Left lobe of liver (tissue), 2 donors: Measurements from ENCODE around the gene GPR84. TPM values are rescaled to one million over a fixed set of nuclear protein-coding genes. Genes with fewer than 3 reads are reported as not detected.
A peak's percentile ranks its signal among the peaks of the same experiment; 100 is the strongest.
"Not testable (repeated sequence)": the region's sequence is repeated elsewhere in the genome, so short reads cannot be mapped to it uniquely, and the experiment has no call there.

Experiments used
- ATAC-seq: fragments of 200-7000 bp; cut with Tn5 transposase; one replicate; pipeline ENCODE4 v1.9.1; 2020; ENCODE audit warnings: mild to moderate bottlenecking, moderate library complexity
- DNase-seq: peaks from one replicate; pipeline ENCODE4 v3.0.0-alpha.2; 2020; ENCODE audit warnings: low spot score
- total RNA-seq: library from RNA; stranded (reverse); gene quantifications from one replicate; pipeline ENCODE4 v1.2.1, GENCODE V29; 2021
- donor health status: DM: no; HTN: no; CAD: no; lungs with moderate emphysema.
- donor health status: DM: no; HTN: yes; CAD: no.

The GPR84 gene
- total RNA-seq, 1 donor from 2014 or later, result not detected

- DNase-seq (no peak), ATAC-seq (no peak)
Observed at GRCh38 chr12:54357506-54358190, 6.6 kb downstream of the GPR84 start.

- ATAC-seq, result no peak
- DNase-seq, result no peak
Observed at GRCh38 chr12:54356951-54357356, 7.3 kb downstream of the GPR84 start.

DNA sequence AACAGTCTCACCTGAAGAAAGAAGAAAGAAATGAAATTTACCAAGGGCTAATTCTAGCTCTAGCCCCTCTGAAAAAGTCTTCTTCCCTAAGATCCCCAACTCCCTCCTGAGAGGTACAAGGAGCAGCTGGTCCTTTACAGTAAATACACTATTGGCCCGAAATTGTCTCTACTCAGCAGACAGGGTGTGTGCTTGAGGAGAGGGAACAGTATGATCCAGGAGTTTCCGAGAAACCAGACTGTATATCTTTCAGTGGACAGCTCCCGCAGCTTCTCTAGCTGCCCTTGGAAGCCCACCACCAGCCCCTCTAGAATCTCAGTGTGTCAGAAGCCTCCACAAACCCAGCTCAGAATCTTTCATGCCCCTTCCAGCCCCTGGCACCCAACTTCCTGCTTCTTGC lies 8.1 kb downstream of the GPR84 start:
- ATAC-seq, result no peak
- no peak for DNase-seq

- no peak for ATAC-seq
- DNase-seq, result no peak
Observed at GRCh38 chr12:54355104-54355815, 9.0 kb downstream of the GPR84 start.

DNA sequence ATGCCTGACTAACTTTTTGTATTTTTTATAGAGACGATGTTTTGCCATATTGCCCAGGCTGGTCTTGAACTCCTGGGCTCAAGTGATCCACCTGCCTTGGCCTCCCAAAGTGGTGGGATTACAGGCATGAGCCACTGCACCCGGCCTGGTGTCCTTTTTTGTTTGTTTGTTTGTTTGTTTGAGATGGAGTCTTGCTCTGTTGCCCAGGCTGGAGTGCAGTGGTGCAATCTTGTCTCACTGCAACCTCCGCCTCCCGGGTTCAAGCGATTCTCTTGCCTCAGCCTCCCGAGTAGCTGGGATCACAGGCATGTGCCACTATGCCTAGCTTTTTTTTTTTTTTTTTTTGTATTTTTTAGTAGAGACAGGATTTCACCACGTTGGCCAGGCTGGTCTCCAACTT lies 10.0 kb downstream of the GPR84 start:
- ATAC-seq, DNase-seq: not testable (repeated sequence)

DNA sequence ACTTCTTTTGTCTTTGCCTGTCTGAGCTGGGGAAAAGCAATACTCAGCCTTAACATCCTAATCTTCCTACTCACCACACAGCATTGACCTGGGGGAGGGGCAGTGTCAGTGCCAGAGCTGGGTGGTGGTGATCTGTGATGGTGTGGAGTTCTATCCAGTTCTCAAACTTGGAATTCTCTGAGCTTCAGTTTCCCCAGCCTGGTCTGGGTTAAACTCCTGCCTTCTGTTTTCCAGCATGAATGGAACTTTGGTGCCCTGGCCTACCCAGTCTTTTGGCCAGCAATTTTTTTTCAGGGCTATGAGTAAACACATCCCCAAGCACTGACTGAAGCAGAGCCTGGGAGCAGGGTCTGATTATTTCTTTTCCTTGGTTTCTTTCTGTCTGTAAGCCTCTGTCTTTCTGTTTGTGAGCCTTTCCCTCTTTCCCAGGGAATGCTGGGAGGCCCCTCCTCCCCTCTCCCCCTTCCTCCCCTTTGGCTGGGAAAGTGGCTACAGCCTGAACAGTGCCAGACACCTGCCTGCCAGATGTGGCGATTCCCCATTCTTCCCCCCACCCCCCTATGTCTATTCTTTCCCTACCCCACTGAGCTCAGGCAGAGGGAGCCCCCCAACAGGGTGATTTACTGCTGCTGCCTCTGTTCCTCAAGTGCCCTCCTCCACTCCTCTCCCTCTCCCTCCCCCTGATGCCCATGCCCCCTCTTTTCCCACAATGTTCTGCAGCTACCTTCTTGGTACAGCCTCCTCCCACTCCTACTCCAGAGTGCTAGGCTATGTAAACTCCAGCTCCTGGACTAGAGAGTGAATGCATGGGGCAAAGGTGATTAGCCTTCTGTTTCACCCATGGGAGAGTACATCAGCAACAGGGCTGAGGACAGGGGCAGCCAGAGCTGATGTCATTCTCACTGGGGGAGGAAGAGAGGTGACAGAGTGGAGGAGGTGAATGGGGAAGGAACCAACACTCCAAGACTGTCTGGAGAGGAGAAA lies 11.1 kb downstream of the GPR84 start:
- peak; percentile 92 for ATAC-seq
- peak; percentile 79 for DNase-seq

DNA sequence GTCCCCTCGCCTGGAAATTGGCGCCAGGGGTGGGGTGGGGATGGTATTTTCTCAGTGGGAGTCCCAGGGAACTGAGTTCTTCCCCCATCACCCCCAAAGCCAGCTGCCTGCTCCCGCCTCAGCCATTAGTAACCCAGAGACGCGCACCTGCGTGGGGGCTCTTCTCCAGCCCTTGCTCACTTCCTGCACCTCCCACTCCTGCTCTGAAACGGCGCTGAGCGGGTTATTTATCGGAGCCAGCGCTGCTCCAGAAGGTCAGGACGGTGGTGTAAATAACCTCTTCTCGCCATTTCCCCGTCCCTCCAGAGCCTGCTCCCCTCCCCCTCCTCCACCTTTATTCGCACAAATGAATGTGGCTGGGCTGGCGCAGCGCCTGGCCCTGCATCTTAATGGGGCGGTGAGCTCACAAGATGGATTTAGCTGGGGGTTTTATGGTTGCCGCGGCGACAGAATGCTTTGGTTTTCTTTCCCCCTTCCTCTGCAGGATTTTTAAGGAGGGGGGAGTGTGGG lies 12.2 kb downstream of the GPR84 start:
- DNase-seq, result no peak
- ATAC-seq, result no peak

DNA sequence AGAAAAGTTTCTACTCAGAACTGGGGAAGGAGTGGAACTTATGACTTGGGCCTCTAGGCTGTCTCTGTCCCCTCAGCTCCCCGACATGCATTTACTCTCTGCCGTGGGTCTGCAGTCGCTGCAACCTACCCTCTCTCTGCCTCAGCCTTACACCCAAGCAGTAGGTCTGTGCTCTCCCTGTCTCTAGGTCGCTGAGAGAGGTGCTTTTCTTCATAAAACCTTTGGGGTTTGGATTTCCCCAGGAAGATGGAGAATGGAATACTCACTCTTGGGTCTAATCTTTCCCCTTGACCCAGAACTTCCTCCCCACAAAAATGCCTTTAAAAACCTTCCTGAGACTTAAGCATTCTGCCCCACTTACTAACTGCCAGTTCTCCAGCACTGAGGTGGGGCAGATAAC lies 12.9 kb downstream of the GPR84 start:
- ATAC-seq, result no peak
- no peak for DNase-seq

- ATAC-seq (no peak), DNase-seq (no peak)
Observed at GRCh38 chr12:54350743-54351142, 13.5 kb downstream of the GPR84 start.

- no peak for DNase-seq
- no peak for ATAC-seq
Observed at GRCh38 chr12:54349679-54350078, 14.6 kb downstream of the GPR84 start.

GRCh38 chr12:54349036-54349435 lies 15.2 kb downstream of the GPR84 start:
- DNase-seq (no peak), ATAC-seq (no peak)

DNA sequence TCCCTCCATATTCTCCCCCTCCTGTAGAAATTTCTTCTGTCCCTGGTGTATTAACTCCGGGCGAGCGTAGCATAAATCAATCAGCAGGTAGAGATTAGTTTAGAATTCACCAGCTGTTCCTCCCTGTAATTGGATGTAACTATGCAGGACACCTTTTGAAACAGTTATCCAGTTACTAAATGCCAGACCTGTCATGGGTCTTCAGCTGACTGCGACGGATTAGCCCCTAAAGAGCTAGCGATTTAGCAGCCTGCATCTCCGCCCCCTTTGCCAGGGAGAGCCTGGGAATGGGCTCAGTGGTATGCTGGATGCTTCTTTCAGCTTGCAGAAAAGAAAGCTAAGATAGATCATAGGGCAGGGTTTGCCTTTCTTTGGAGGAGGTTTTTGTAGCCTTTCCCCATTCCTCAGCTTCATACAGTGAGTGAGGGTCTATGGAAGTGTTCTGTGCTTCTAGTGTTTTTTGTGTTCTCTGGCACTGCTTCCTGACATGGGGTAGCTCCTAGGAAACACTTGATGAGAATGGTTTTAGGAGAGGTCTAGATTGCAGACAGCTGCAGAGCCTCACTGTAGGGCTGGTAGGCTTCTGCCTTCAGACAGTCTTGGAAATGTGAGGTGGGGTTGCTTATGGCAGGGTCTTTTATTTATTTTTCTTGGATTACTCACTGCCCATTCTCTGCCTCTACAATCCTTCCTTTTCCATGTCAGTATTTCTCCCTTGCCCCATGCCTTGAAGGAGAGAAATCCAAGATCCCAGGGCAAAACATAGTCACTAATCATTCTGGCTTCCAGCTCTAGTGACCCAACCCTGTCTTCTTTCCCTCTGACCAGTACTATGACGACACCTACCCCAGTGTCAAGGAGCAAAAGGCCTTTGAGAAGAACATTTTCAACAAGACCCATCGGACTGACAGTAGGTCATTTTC lies 22.6 kb downstream of the GPR84 start:
- DNase-seq (no peak), ATAC-seq (no peak)

GRCh38 chr12:54340846-54341245 lies 23.4 kb downstream of the GPR84 start:
- ATAC-seq (no peak), DNase-seq (no peak)

GRCh38 chr12:54338698-54339296 lies 25.5 kb downstream of the GPR84 start:
- ATAC-seq (no peak), DNase-seq (no peak)

GRCh38 chr12:54337854-54338650 lies 26.2 kb downstream of the GPR84 start:
- ATAC-seq (peak; percentile 40), DNase-seq (no peak)

- DNase-seq, result no peak
- ATAC-seq, result peak; percentile 68
Observed at GRCh38 chr12:54337280-54337842, 26.9 kb downstream of the GPR84 start.

GRCh38 chr12:54333420-54334034 lies 30.8 kb downstream of the GPR84 start:
- DNase-seq, result no peak
- ATAC-seq, result no peak

GRCh38 chr12:54331461-54331860 lies 32.8 kb downstream of the GPR84 start:
- no peak for ATAC-seq
- DNase-seq, result no peak
